ENCODE data around the gene MPRIP.
"Not testable (repeated sequence)": the region's sequence is repeated elsewhere in the genome, so short reads cannot be mapped to it uniquely, and the experiment has no call there.

Gene MPRIP

GRCh38 chr17:17013828-17014747 lies 28.2 kb upstream of the MPRIP start:
- not testable (repeated sequence) for DNase-seq

GRCh38 chr17:17014748-17015124 lies 27.5 kb upstream of the MPRIP start:
- DNase-seq, result not testable (repeated sequence)

GRCh38 chr17:17015230-17015629 lies 27.0 kb upstream of the MPRIP start:
- no peak for DNase-seq

GRCh38 chr17:17016199-17017197 lies 25.8 kb upstream of the MPRIP start:
- DNase-seq, result peak; percentile 56

GRCh38 chr17:17017343-17018014 lies 24.8 kb upstream of the MPRIP start:
- DNase-seq, result no peak

- no peak for DNase-seq
These were observed 24.2 kb upstream of the MPRIP start for GRCh38 chr17:17018021-17018441.

- DNase-seq, result no peak
These were observed 23.4 kb upstream of the MPRIP start for GRCh38 chr17:17018612-17019429.

- no peak for DNase-seq
These were observed 22.9 kb upstream of the MPRIP start for GRCh38 chr17:17019430-17019762.

GRCh38 chr17:17019891-17020456 lies 22.3 kb upstream of the MPRIP start:
- no peak for DNase-seq

- DNase-seq, result no peak
These were observed 21.4 kb upstream of the MPRIP start for GRCh38 chr17:17020821-17021193.

- no peak for DNase-seq
These were observed 20.9 kb upstream of the MPRIP start for GRCh38 chr17:17021194-17021863.

- DNase-seq, result no peak
These were observed 20.2 kb upstream of the MPRIP start for GRCh38 chr17:17022011-17022410.

GRCh38 chr17:17022456-17022855 lies 19.8 kb upstream of the MPRIP start:
- DNase-seq, result no peak

- no peak for DNase-seq
These were observed 17.4 kb upstream of the MPRIP start for GRCh38 chr17:17024778-17025300.

- DNase-seq, result no peak
These were observed 16.6 kb upstream of the MPRIP start for GRCh38 chr17:17025621-17026020.

GRCh38 chr17:17026163-17026562 lies 16.1 kb upstream of the MPRIP start:
- no peak for DNase-seq

- DNase-seq, result no peak
These were observed 14.7 kb upstream of the MPRIP start for GRCh38 chr17:17027442-17028058.

GRCh38 chr17:17028059-17028877 lies 14.0 kb upstream of the MPRIP start:
- no peak for DNase-seq

- DNase-seq, result no peak
These were observed 13.2 kb upstream of the MPRIP start for GRCh38 chr17:17028878-17029535.
